K562 treated with DMSO at 1 percent for 4 hours (cell line): Measurements from ENCODE around the gene VAV3. TPM values are rescaled to one million over a fixed set of nuclear protein-coding genes. Genes with fewer than 3 reads are reported as not detected.

Experiments used
- total RNA-seq: library from RNA; unstranded; fragments of 300-600 nt; gene quantifications from 2 replicates; pipeline ENCODE4 v1.2.3, GENCODE V29; 2022; ENCODE audit not compliant: insufficient read depth

VAV3 gene, protein sequence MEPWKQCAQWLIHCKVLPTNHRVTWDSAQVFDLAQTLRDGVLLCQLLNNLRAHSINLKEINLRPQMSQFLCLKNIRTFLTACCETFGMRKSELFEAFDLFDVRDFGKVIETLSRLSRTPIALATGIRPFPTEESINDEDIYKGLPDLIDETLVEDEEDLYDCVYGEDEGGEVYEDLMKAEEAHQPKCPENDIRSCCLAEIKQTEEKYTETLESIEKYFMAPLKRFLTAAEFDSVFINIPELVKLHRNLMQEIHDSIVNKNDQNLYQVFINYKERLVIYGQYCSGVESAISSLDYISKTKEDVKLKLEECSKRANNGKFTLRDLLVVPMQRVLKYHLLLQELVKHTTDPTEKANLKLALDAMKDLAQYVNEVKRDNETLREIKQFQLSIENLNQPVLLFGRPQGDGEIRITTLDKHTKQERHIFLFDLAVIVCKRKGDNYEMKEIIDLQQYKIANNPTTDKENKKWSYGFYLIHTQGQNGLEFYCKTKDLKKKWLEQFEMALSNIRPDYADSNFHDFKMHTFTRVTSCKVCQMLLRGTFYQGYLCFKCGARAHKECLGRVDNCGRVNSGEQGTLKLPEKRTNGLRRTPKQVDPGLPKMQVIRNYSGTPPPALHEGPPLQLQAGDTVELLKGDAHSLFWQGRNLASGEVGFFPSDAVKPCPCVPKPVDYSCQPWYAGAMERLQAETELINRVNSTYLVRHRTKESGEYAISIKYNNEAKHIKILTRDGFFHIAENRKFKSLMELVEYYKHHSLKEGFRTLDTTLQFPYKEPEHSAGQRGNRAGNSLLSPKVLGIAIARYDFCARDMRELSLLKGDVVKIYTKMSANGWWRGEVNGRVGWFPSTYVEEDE
- not detected in 2 replicates for total RNA-seq

DNA sequence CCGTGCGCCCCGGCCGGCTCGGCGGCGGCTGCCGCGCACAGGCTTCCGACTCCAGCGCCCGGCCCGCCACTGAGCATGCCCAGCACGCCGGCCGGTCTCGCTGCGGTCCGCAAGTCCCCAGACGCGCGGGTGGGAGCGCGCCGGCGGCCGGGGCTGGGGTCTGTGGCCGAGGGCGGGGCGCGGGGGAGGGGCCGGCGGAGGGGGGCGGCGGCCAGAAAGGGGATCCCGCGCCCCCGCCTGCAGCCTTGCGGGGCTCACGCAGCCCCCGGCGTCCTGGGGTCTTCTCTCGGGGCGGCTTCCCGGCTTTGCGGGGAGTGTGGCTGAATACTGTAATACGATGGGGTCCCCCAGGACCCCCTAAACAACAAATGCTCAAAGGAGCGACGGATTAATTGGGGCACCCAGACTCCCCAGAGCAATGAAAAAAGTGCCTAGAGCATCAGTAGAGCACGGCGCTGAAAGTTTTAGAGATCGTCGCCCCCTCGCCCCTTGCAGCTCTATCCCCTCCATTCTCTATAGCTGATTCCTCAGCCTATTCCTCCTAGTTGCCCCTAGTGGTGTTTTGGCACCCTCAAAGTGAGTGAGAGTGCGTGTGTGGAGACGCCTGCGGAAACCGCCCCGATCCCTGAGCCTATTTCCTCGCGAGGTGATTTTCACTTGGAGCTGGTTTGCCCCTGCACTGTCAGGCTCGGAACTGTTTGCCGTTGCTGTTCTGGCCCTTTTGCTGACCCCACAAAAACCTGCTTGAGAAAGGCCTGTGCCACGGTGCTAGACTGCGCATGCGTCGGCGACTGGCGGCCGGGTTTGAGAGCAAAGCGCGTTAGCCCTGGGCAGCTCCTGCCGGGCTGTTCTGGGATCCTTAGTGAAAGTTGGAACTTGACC is at the start of gene VAV3:
VAV3 (minus strand) TSS at position 71 of the 882 bp plus-strand sequence. CDS start 311 bp downstream, outside the sequence.

Other genes with a start within 250 kb of the VAV3 start
- 11.0 TPM in 2 replicates for gene SLC25A24, start 235.2 kb upstream of the VAV3 start, total RNA-seq